IMR-90 (cell line): Measurements from ENCODE around the gene CCSER2. TPM values are rescaled to one million over a fixed set of nuclear protein-coding genes. Genes with fewer than 3 reads are reported as not detected.

Experiments used
- ATAC-seq: fragments of 200-7000 bp; cut with Tn5 transposase; 2 replicates; pipeline ENCODE4 v1.9.1; 2020; ENCODE audit warnings: low read depth, mild to moderate bottlenecking, moderate library complexity
- BruUV-seq: library from RNA; stranded (reverse); fragments of 400-500 nt; replicated peaks from 2 replicates; lab custom pipeline; 2021; lab: Mats Ljungman, UMichigan
- CTCF ChIA-PET: fragments of 300-600 bp; formaldehyde crosslinking; extraction: SDS; loops from one replicate; lab custom pipeline; 2021; ENCODE audit warnings: antibody characterized with exemption; lab: Yijun Ruan, JAX
- POLR2A ChIA-PET: fragments of 300-600 bp; sonication (Branson Sonifier 250); formaldehyde crosslinking; loops from one replicate; lab custom pipeline; 2022; ENCODE audit warnings: antibody characterized with exemption; ENCODE audit not compliant: unreplicated experiment; lab: Charles Lee
- DNase-seq: peaks from one replicate; pipeline ENCODE4 v3.0.0; 2013
- H2AFZ ChIP-seq: replicated peaks from 2 replicates; pipeline ENCODE3; 2013; ENCODE audit warnings: low read length, mild to moderate bottlenecking; ENCODE audit not compliant: poor library complexity
- H2AK5ac ChIP-seq: 2 replicates; pipeline ENCODE4 v1.6.1; 2013; ENCODE audit warnings: low read depth, low read length, inconsistent platforms
- H2AK9ac ChIP-seq: replicated peaks from 2 replicates; pipeline ENCODE3; 2013; ENCODE audit warnings: mild to moderate bottlenecking, low read depth, low read length, moderate library complexity; ENCODE audit not compliant: poor library complexity
- H2BK120ac ChIP-seq: 2 replicates; pipeline ENCODE4 v1.6.1; 2013; ENCODE audit warnings: low read depth, low read length, inconsistent platforms
- H2BK15ac ChIP-seq: 3 replicates; pipeline ENCODE4 v1.6.1; 2013; ENCODE audit warnings: low read depth, low read length, inconsistent platforms
- H2BK20ac ChIP-seq: 2 replicates; pipeline ENCODE4 v1.6.1; 2013; ENCODE audit warnings: low read depth, mild to moderate bottlenecking, inconsistent platforms, low read length, moderate library complexity
- H2BK5ac ChIP-seq: 2 replicates; pipeline ENCODE4 v1.6.1; 2013; ENCODE audit warnings: mild to moderate bottlenecking, low read depth, low read length, inconsistent platforms; ENCODE audit not compliant: poor library complexity, severe bottlenecking
- H3K14ac ChIP-seq: replicated peaks from 2 replicates; pipeline ENCODE4 v1.6.1; 2013; ENCODE audit warnings: low read depth, low read length, inconsistent platforms
- H3K18ac ChIP-seq: 2 replicates; pipeline ENCODE4 v1.6.1; 2013; ENCODE audit warnings: low read depth, low read length, control low read depth
- H3K23ac ChIP-seq: 2 replicates; pipeline ENCODE4 v1.6.1; 2013; ENCODE audit warnings: low read depth, low read length, inconsistent platforms
- H3K27ac ChIP-seq: 2 replicates; pipeline ENCODE4 v1.5.1; 2013; ENCODE audit warnings: mild to moderate bottlenecking, control low read depth, low read length; ENCODE audit not compliant: insufficient read depth
- H3K27me3 ChIP-seq: 2 replicates; pipeline ENCODE4 v1.6.1; 2013; ENCODE audit warnings: low read length; ENCODE audit not compliant: control insufficient read depth, insufficient read depth
- H3K36me3 ChIP-seq: 2 replicates; pipeline ENCODE4 v1.6.1; 2013; ENCODE audit warnings: low read length, mixed read lengths; ENCODE audit not compliant: control insufficient read depth, insufficient read depth
- H3K4ac ChIP-seq: 2 replicates; pipeline ENCODE4 v1.6.1; 2013; ENCODE audit warnings: low read depth, low read length, inconsistent platforms
- H3K4me1 ChIP-seq: 2 replicates; pipeline ENCODE4 v1.6.1; 2013; ENCODE audit warnings: low read length, mixed read lengths; ENCODE audit not compliant: control insufficient read depth, insufficient read depth
- H3K4me2 ChIP-seq: 2 replicates; pipeline ENCODE4 v1.6.1; 2013; ENCODE audit warnings: low read depth, mild to moderate bottlenecking, control low read depth, low read length, moderate library complexity
- H3K4me3 ChIP-seq: 2 replicates; pipeline ENCODE4 v1.5.1; 2013; ENCODE audit warnings: low read depth, mild to moderate bottlenecking, control low read depth, low read length, moderate library complexity; ENCODE audit not compliant: insufficient read depth
- H3K56ac ChIP-seq: 2 replicates; pipeline ENCODE4 v1.6.1; 2013; ENCODE audit warnings: low read length, inconsistent platforms; ENCODE audit not compliant: insufficient read depth; ENCODE audit errors: extremely low read depth
- H3K79me1 ChIP-seq, 2 experiments: 2 replicates each; pipeline ENCODE4 v1.6.1; 2013; ENCODE audit warnings: low read length in 2 of 2, inconsistent platforms in 1 of 2, low read depth in 1 of 2
- H3K9ac ChIP-seq: 2 replicates; pipeline ENCODE4 v1.6.1; 2013; ENCODE audit warnings: low read depth, low read length, control low read depth
- H3K9me1 ChIP-seq: 2 replicates; pipeline ENCODE4 v1.6.1; 2013; ENCODE audit warnings: low read length, inconsistent platforms; ENCODE audit not compliant: insufficient read depth
- H3K9me3 ChIP-seq: 2 replicates; pipeline ENCODE4 v1.6.1; 2013; ENCODE audit warnings: low read length; ENCODE audit not compliant: control insufficient read depth, insufficient read depth
- H4K20me1 ChIP-seq: 2 replicates; pipeline ENCODE4 v1.6.1; 2013; ENCODE audit warnings: low read length, inconsistent platforms; ENCODE audit not compliant: insufficient read depth
- H4K5ac ChIP-seq: 2 replicates; pipeline ENCODE4 v1.6.1; 2013; ENCODE audit warnings: mild to moderate bottlenecking, low read depth, low read length, control low read depth
- H4K8ac ChIP-seq, 2 experiments: 2 replicates each; pipeline ENCODE4 v1.6.1; 2013; ENCODE audit warnings: low read depth in 2 of 2, low read length in 2 of 2, control low read depth in 1 of 2, inconsistent platforms in 1 of 2
- H4K91ac ChIP-seq: 2 replicates; pipeline ENCODE4 v1.6.1; 2013; ENCODE audit warnings: low read depth, low read length, inconsistent platforms; ENCODE audit not compliant: insufficient read depth
- BHLHE40 ChIP-seq: fragments of 150-350 bp; IDR thresholded peaks from 2 replicates; pipeline ENCODE4 v1.6.1; 2016; ENCODE audit warnings: mild to moderate bottlenecking, low read depth, low read length
- CEBPB ChIP-seq: IDR thresholded peaks from 2 replicates; pipeline ENCODE4 v1.6.1; 2012; ENCODE audit warnings: low read depth, low read length, improper control_type of control experiment
- CHD1 ChIP-seq: IDR thresholded peaks from 2 replicates; pipeline ENCODE4 v1.6.1; 2012; ENCODE audit warnings: low read depth, low read length, improper control_type of control experiment
- FOS ChIP-seq: fragments of 150-350 bp; IDR thresholded peaks from 2 replicates; pipeline ENCODE4 v1.6.1; 2016; ENCODE audit warnings: low read depth, low read length
- MAFK ChIP-seq: IDR thresholded peaks from 2 replicates; pipeline ENCODE4 v1.6.1; 2012; ENCODE audit warnings: low read depth, low read length, improper control_type of control experiment
- MAZ ChIP-seq: IDR thresholded peaks from 2 replicates; pipeline ENCODE4 v1.6.1; 2012; ENCODE audit warnings: low read depth, mild to moderate bottlenecking, low read length, improper control_type of control experiment, moderate library complexity, borderline replicate concordance
- MXI1 ChIP-seq: IDR thresholded peaks from 2 replicates; pipeline ENCODE4 v1.6.1; 2012; ENCODE audit warnings: low read depth, mild to moderate bottlenecking, low read length, moderate library complexity, borderline replicate concordance
- NFE2L2 ChIP-seq: fragments of 150-350 bp; IDR thresholded peaks from 2 replicates; pipeline ENCODE4 v1.6.1; 2016; ENCODE audit warnings: low read depth, mild to moderate bottlenecking, low read length
- POLR2A ChIP-seq: IDR thresholded peaks from 2 replicates; pipeline ENCODE4 v1.6.1; 2012; ENCODE audit warnings: mild to moderate bottlenecking, low read depth, low read length
- RAD21 ChIP-seq: IDR thresholded peaks from 2 replicates; pipeline ENCODE4 v1.6.1; 2012; ENCODE audit warnings: low read length, improper control_type of control experiment
- RCOR1 ChIP-seq: IDR thresholded peaks from 2 replicates; pipeline ENCODE4 v1.6.1; 2012; ENCODE audit warnings: mild to moderate bottlenecking, low read length, improper control_type of control experiment; ENCODE audit not compliant: insufficient replicate concordance
- RFX5 ChIP-seq: IDR thresholded peaks from 2 replicates; pipeline ENCODE4 v1.8.0; 2012; ENCODE audit warnings: low read depth, mild to moderate bottlenecking, low read length, moderate library complexity
- SMC3 ChIP-seq: fragments of 150-350 bp; IDR thresholded peaks from 2 replicates; pipeline ENCODE4 v1.6.1; 2016; ENCODE audit warnings: low read depth, mild to moderate bottlenecking, antibody characterized with exemption, low read length, moderate library complexity
- WGBS, 2 experiments: methylation state at CpG; one replicate each; pipeline versions ENCODE4 v1.1.5 to v1.1.7; 2013; ENCODE audit warnings: missing lambda C conversion rate in 2 of 2; ENCODE audit not compliant: insufficient read length in 1 of 2; ENCODE audit errors: extremely low coverage in 2 of 2; 5-methylcytosine and 5-hydroxymethylcytosine counted together
- dilution Hi-C: fragments of 300-500 bp; cut with HindIII; formaldehyde crosslinking; loops from one replicate; pipeline ENCODE4 v1.14.3; 2018; ENCODE audit warnings: low sequenced_read_pairs; ENCODE audit not compliant: unreplicated experiment
- in situ Hi-C: fragments of 300-500 bp; cut with MboI; formaldehyde crosslinking; loops from 3 replicates; pipeline ENCODE4 v1.14.3; 2019; ENCODE audit warnings: low sequenced_read_pairs, inconsistent platforms, mixed read lengths
- intact Hi-C: fragments of 100-400 bp; cut with micrococcal nuclease; formaldehyde crosslinking; loops from 2 replicates; pipeline ENCODE4 v1.10.0; 2022
- polyA plus RNA-seq, 3 experiments: library from polyadenylated mRNA; depleted of rRNA; stranded (reverse); fragments of >200 nt; gene quantifications; 2 replicates each; pipeline ENCODE4 v1.2.3, GENCODE V29; 2012; ENCODE audit warnings: low replicate concordance in 1 of 3
- total RNA-seq: library from RNA; depleted of rRNA; stranded (reverse); fragments of >200 nt; gene quantifications from 2 replicates; pipeline ENCODE4 v1.2.3, GENCODE V29; 2012
- TF ChIP-seq, protein P1 (sequence below): conservative IDR thresholded peaks from 2 replicates; pipeline ENCODE4 v1.5.1; 2012; ENCODE audit warnings: mild to moderate bottlenecking, low read depth, low read length, improper control_type of control experiment
- TF ChIP-seq, protein P2 (sequence below): fragments of 150-350 bp; IDR thresholded peaks from 2 replicates; pipeline ENCODE4 v1.6.1; 2016; ENCODE audit warnings: low read depth, mild to moderate bottlenecking, low read length, moderate library complexity, borderline replicate concordance
- TF ChIP-seq, protein P3 (sequence below): fragments of 150-350 bp; IDR thresholded peaks from 2 replicates; pipeline ENCODE4 v1.6.1; 2017; ENCODE audit warnings: mild to moderate bottlenecking, antibody characterized with exemption, low read length, low read depth

CCSER2 gene
- total and polyA plus RNA-seq, 2 of the 4 experiments (the other 2 are of a cell fraction): 20.4 to 31.7 TPM

DNA sequence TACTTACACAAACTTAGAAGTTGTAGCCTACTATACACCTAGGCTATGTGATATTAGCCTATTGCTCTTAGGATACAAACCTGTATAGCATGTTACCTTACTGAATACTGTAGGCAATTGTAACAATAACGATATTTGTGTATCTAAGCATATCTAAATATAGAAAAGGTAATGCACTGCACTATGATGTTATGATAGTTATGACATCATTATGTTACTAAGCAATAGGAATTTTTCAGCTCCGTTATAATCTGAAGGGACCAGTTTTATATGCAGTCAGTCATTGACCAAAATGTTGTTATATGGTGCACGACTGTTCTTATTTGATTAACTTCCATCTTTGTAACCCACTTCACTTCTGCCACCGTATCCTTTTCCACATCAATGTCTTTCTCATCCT lies 62.0 kb downstream of the CCSER2 start:
- ChIA-PET POLR2A (no interaction called here), CTCF (no interaction called here)
- H3K79me1 ChIP-seq: peaks cover 24 to 33% of the 10 kb centered on the region in 2 experiments
- no peak overlapping the region for H3K23ac ChIP-seq
- no peak overlapping the region for H3K27ac ChIP-seq
- no peak overlapping the region for H3K9ac ChIP-seq
- H2BK5ac ChIP-seq: no peak overlapping the region
- no peak overlapping the region for H3K14ac ChIP-seq
- no peak overlapping the region for H2BK120ac ChIP-seq
- DNase-seq (no peak), ATAC-seq (no peak)
- H4K5ac ChIP-seq: no peak overlapping the region
- H3K18ac ChIP-seq: no peak overlapping the region
- no peaks in the 10 kb centered on the region for H3K27me3 ChIP-seq
- no peaks in the 10 kb centered on the region; the same call in 1 of the 2 replicates for H4K20me1 ChIP-seq
- no peak overlapping the region for H3K4me2 ChIP-seq
- H3K9me3 ChIP-seq: peaks cover under 1% of the 10 kb centered on the region; the same call in 1 of the 2 replicates
- H2AK9ac ChIP-seq: no peak overlapping the region
- H4K91ac ChIP-seq: no peak overlapping the region
- TF ChIP-seq, protein P1, sequence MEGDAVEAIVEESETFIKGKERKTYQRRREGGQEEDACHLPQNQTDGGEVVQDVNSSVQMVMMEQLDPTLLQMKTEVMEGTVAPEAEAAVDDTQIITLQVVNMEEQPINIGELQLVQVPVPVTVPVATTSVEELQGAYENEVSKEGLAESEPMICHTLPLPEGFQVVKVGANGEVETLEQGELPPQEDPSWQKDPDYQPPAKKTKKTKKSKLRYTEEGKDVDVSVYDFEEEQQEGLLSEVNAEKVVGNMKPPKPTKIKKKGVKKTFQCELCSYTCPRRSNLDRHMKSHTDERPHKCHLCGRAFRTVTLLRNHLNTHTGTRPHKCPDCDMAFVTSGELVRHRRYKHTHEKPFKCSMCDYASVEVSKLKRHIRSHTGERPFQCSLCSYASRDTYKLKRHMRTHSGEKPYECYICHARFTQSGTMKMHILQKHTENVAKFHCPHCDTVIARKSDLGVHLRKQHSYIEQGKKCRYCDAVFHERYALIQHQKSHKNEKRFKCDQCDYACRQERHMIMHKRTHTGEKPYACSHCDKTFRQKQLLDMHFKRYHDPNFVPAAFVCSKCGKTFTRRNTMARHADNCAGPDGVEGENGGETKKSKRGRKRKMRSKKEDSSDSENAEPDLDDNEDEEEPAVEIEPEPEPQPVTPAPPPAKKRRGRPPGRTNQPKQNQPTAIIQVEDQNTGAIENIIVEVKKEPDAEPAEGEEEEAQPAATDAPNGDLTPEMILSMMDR: no peak
- no peak for TF ChIP-seq RCOR1
- no peak for TF ChIP-seq NFE2L2
- no peak for TF ChIP-seq FOS
- TF ChIP-seq CHD1: no peak
- no peak for TF ChIP-seq CEBPB
- TF ChIP-seq SMC3: no peak
- no peak for TF ChIP-seq MAFK
- no peak for TF ChIP-seq MXI1
- TF ChIP-seq BHLHE40: no peak
- no peak for TF ChIP-seq RFX5
- TF ChIP-seq MAZ: no peak
- no peak for TF ChIP-seq RAD21
- TF ChIP-seq, protein P2, sequence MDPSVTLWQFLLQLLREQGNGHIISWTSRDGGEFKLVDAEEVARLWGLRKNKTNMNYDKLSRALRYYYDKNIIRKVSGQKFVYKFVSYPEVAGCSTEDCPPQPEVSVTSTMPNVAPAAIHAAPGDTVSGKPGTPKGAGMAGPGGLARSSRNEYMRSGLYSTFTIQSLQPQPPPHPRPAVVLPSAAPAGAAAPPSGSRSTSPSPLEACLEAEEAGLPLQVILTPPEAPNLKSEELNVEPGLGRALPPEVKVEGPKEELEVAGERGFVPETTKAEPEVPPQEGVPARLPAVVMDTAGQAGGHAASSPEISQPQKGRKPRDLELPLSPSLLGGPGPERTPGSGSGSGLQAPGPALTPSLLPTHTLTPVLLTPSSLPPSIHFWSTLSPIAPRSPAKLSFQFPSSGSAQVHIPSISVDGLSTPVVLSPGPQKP: no peak
- TF ChIP-seq, protein P3, sequence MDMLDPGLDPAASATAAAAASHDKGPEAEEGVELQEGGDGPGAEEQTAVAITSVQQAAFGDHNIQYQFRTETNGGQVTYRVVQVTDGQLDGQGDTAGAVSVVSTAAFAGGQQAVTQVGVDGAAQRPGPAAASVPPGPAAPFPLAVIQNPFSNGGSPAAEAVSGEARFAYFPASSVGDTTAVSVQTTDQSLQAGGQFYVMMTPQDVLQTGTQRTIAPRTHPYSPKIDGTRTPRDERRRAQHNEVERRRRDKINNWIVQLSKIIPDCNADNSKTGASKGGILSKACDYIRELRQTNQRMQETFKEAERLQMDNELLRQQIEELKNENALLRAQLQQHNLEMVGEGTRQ: no peak
- TF ChIP-seq POLR2A: no peak
- H3K4me1 ChIP-seq: peaks cover under 1% of the 10 kb centered on the region; the same call in 1 of the 2 replicates
- BruUV-seq: no TSS peak
- H2BK15ac ChIP-seq: no peak overlapping the region
- dilution Hi-C loops (no loop called here), intact Hi-C loops (no loop called here), in situ Hi-C loops (no loop called here)
- no peaks in the 10 kb centered on the region for H3K9me1 ChIP-seq
- H2BK20ac ChIP-seq: no peak overlapping the region
- peaks cover 8% of the 10 kb centered on the region for H3K36me3 ChIP-seq
- no peak overlapping the region for H3K4me3 ChIP-seq
- no peak overlapping the region for H2AK5ac ChIP-seq
- no peak overlapping the region for H3K4ac ChIP-seq
- no CpG with 5 or more reads among the region's 4 CpGs for WGBS, 2 experiments
- H3K56ac ChIP-seq: no peak overlapping the region
- H2AFZ ChIP-seq: no peak overlapping the region
- H4K8ac ChIP-seq: no peak overlapping the region
